GM19463 (cell line): ENCODE data around the gene CLTCL1.
"Not testable (repeated sequence)": the region's sequence is repeated elsewhere in the genome, so short reads cannot be mapped to it uniquely, and the experiment has no call there.

Experiments used
- ATAC-seq: cut with Tn5 transposase; IDR thresholded peaks from one replicate; pipeline ENCODE4 v1.9.1; 2021; ENCODE audit warnings: mild to moderate bottlenecking, moderate library complexity; ENCODE audit not compliant: unreplicated experiment

The CLTCL1 gene

DNA sequence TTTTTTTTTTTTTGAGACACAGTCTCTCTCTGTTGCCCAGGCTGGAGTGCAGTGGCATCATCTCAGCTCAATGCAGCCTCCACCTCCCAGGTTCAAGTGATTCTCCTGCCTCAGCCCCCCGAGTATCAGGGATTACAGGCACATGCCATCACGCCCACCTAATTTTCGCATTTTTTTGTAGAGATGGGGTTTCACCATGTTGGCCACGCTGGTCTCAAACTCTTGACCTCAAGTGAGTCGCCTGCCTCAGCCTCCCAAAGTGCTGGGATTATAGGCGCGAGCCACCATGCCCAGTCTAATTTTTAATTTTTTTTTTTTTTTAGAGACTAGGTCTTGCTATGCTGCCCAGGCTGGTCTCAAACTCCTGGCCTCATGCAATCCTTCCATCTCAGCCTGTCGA lies 35.2 kb downstream of the CLTCL1 start:
- ATAC-seq = not testable (repeated sequence)

DNA sequence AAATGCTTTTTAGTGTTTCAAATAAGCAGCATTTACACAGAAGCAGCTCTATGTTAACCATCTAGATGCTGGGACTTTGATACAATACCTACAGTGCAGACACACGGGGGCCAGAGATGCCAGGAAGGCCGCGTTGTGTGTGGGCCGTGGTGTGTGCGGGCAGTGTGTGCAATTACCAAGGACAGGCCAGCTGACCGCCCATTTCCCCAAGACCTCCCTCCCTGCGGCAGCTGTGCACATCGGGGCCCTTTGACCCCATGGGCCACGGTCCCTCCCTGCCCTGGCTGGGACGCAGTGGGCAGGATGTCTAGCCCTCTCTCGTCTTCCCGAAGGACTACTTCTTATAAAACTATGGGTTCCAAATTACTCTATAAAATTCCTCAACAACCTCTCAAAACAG lies 38.4 kb downstream of the CLTCL1 start:
- no peak for ATAC-seq

DNA sequence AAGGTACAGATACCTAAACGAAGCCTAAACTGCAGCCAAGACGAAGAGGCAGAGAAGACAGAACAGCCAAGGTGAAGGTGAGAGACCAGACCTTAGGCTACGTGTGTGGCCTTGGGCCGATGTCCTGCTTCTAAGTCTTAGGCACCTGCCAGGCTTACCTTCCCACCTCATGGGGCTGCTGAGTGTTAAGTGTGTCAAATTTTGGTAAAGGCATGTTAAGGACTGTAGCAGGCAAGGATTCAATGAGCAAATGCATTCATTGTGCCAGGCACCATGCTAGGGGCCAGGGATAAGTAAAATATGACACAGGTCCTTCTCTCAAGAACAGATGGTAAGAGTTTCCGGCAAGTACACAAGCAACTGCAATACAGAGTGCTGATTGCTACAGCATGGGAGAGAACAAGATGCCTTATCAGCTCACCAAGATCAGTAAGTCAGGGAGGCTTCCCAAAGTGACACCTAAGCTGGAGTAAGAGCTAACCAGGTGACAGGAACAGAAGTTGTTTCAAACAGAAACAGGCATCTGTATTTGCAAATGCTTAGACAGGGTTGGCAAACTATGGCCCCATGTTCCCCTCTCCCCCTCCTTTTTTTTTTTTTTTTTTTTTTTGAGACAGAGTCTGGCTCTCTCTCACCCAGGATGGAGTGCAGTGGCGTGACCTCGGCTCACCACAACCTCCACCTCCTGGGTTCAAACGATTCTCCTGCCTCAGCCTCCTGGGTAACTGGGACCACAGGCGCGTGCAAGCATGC lies 46.7 kb downstream of the CLTCL1 start:
- ATAC-seq = no peak

DNA sequence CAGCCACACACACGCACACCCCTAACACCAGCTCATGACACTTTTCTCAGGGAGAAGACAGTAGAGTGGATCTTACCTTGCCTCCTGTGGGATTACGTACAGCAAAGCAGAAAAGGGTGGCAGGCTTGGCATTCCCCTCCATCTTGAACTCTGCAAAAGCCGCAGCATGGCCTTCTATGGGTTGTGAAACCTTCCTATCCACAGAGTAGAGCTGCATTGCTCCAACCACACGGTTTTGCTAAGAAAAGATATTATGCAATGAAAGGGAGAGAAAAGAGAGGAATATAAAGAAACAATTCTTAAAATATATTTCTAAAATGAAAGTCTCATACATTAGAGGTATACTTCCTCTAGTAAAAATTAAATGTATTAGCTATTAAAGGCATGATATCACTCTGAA lies 48.8 kb downstream of the CLTCL1 start:
- ATAC-seq = no peak

DNA sequence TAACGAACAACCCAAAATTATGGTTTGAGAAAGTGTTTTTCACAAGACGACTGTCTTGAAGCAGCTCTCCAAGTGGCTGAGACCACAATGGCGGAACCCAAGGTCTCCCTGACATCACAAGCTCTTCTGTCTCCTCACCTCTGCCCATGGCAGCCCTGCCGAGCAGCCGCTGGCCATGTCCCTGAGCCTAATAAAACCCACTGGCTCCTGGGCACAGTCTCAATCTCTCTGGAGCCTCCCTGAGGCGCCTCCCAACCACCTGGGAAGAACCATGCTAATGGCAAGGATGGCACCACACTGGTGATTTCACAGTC lies 50.0 kb downstream of the CLTCL1 start:
- no peak for ATAC-seq

DNA sequence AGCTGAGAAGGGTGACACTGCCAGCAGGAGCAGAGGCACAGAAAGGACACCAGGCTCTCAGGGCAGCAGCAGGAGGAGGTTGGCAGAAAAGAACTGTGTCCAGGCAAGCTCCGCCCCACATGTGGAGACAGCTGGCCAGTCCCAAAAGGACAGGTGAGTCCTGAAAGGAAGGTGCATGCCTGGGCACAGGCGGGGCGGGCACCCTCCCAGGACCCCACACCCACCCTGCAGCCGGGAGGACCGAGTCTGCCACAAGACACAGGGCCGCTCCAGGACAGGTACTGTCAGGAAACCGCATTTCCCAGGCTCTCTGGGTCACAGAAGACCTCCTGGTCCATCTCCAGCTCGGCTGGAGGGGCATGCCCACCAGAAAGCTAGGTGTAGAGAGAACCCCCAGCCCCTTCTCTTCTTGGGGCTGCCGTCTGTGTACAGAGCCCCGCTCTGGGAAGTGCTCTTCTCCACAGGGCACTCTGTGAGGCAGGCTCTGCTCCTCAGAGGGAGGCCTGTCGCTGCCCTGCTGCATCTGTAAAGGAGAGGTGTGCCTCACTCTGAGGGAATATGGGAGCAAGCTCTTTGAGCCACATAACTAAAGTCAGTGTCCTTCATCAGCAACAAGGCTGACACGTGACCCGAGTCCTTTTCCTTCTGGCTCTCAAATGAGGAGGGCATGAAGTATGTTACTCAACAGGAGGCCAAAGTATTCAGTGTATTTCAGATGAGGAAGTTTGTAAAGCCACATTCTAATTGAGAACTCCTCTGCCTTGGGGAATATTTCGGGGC lies 50.5 kb downstream of the CLTCL1 start:
- ATAC-seq = no peak

DNA sequence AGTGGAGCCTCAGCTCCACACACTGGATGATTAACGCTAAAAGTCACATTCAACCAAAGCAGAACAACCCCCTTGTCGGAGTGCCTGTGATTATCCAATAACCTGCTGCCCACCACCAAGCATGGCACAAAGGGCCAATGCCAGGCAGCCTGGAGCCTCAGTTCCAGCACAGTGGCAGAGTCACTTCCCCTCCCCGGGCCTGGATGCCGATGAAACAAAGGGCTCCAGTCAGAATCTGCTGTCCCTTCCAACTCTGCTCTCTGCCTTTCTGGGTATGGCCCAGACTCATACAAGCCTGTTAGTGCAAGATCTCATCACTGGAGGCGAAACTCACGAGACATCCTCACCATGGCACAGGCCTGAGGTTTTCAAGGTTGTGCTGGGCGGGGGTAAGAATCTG lies 52.1 kb downstream of the CLTCL1 start:
- no peak for ATAC-seq

DNA sequence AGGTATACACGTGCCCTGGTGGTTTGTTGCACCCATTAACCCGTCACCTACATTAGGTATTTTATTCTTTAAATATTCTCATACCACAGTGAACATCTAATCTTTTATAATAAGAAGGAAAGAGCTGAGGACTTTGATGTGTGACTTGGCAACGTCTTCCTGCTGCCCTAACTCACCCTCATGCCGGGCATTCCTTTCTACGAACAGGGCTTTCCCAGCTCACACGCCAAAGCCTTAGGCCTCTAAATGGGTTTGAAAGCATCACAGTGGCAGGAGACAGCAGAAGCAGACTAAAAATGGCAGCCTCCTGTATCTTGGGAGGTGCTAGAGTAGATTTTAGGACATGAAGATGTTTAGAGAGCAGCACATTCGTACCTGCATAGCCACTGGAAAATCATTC lies 52.6 kb downstream of the CLTCL1 start:
- no peak for ATAC-seq

DNA sequence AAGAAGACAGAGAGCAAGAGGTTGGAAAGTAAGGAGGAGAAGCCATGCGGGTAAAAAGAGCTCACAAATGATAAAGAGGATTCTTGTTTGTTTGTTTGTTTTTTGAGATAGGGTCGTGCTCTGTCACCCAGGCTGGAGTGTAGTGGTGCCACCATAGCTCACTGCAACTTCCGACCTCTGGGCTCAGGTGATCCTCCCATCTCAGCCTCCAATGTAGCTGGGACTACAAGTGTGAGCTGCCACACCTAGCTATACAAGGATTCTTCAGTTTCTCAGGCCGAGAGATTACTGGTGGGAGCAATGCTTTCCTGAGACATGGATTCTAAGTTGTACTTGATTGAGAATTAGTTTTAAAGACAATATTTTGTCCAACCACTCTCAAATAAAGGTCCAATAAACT lies 55.6 kb downstream of the CLTCL1 start:
- ATAC-seq = no peak

DNA sequence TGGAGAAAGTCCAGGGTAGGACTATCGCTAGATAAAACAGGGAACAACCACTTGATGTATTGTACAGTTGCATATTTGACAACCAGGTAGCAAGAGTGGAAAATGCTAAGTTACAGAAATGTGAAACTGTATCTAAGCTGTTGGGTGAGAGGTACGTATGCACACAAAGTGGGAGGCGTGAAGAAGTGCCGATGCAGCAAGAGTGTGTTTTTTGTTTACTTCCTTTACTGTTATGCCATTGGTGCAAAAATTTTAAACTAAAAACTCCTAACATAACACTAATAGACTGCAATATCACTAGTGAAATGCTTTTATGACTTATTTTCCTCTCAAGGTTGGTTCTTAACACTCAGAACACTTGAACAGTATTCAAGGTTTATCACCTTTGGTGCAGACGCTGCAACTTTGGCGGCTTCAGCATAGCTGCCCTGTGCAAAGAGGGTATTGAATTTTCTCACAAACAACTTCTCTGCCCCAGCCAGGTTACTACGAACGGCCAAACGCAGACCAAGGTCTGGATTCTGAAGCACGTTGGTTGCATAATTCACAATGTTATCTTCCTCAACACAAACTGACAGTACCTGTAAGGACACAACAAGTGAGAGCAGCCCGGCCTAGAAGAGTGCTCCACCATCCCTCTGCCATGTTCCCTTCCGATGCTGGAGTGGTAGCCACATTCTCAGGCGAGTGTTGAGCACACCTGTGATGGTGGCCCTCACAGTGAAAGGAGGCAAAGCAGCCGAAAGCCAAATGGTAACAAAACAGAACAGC lies 57.2 kb downstream of the CLTCL1 start:
- no peak for ATAC-seq

DNA sequence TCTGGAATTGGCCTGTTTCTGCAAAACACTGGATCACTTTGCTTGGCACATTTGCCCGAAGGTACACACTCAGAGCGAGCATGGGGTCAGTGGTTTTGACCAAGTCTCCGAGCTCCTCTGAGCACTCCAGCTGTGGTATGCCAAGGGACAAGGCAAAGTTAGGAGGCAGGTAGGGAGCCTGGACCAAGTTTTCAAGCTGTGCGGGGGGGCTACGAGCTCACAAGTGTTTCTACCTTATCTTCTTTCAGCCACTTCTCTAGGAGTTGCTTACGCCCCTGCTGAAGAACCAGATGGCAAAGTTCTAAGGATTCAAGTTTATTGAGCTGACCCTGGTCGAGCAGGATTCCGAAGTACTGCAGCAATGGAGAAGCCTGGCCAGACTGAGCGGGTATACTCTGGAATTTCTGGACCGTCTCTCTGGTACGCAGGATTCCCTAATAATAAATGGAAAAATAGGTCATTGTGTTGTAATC lies 58.3 kb downstream of the CLTCL1 start:
- ATAC-seq = no peak

DNA sequence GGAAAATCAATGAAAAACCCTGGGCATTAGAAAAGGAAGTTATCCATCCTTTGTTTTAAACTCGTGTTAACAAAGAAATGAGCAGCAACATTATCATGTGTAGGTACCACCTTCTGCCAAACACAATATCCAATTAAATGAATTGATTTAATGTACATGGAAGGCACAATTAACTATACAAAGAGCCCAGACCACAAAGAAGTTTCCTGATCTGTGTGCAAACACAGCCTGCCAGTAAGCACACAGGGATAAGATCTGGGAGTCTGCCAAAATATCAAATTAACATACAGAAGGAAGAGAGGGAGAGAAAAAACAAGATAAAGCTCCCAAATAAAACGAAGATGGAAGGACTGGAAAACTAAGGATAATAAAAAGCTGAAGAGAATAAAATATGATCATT lies 58.9 kb downstream of the CLTCL1 start:
- no peak for ATAC-seq

DNA sequence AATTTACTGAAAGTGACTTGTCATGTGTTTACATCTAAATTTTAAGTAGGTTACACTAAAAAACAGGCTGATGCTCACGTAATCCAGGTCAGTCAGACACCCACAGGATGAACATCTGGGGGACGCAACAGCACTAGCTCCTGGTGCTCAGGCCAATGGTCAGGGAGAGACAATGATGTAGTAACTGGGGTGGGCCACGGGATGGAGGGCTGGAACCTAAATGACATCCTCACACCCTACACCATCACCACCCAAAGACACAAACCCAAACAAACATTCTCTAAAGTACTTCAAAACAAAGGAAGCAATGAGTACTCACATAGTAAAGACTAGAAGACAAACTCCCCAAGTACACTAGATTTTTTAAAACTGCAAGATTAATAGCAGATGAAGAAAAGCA lies 59.5 kb downstream of the CLTCL1 start:
- ATAC-seq = no peak

DNA sequence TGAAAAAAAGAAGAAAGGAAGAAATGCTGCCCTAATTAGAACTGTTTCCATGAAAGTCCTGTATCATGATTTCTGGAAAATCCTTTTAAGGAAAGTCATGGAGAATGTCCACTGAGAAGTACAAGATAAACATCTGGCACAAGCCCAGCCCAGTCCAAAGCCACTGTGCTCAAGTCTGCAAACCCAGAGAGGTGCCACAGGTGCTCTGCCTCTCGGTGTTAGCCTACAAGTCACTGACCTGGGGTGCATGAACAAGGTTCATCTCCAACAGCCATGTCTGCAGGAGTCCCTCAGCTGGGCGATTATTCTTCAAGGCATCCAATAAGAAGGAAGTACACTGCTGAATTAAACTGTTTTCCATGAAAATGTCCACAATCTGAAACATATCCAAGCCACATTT lies 61.9 kb downstream of the CLTCL1 start:
- no peak for ATAC-seq

DNA sequence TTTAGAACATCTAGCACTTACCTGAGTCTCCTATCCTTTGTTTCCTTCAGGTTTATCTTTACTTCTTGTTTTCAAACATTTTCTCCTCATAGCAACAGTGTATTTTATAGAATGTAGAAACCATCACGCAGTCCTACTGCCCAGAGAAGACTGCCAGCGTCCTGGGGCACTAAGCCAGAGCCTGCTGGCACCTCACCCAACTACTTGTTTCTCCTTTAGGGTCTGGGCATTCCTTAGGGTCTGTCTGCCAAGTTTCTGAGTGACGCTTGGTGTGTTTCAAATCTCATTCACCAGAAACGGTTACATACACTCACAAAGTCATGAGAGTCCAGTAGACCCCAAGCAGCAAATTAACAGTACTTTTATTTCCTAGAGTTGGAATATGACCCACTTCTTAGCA lies 63.3 kb downstream of the CLTCL1 start:
- no peak for ATAC-seq

DNA sequence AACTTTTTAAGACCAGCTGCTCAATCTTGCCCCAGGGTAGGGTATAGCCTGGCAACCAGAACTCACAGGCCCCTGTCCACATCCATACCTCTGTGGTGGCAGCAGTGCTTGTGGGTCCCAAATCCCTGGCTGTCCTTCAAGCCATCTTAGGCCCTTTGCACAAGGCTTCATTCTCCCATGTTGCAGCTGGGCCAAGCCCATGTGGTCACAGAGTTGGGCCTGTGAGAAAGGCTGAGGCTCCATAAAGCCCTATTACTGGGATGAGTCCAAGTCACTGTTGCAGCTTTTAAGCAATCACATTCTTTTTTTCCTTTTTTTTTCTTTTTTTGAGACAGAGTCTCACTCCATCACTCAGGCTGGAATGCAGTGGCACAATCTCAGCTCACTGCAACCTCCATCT lies 65.1 kb downstream of the CLTCL1 start:
- ATAC-seq = no peak

DNA sequence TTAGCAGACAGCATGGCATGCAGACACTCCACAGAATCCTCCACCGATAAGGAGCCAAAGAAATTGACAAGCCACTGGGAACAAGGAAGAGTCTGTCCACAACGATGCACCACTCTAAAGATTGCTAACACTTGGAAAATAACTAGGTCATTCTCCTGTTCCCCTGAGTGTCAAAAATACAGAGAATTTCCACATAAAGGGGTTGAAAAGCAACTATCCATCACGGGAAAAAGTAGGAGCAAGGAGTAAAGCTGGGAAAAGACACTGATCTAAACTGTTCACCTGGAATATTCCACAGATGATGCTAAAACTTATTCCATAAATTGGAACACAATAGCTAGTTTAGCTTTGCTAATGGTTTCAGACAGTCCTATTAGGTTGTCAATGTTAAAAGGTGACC lies 66.0 kb downstream of the CLTCL1 start:
- no peak for ATAC-seq

DNA sequence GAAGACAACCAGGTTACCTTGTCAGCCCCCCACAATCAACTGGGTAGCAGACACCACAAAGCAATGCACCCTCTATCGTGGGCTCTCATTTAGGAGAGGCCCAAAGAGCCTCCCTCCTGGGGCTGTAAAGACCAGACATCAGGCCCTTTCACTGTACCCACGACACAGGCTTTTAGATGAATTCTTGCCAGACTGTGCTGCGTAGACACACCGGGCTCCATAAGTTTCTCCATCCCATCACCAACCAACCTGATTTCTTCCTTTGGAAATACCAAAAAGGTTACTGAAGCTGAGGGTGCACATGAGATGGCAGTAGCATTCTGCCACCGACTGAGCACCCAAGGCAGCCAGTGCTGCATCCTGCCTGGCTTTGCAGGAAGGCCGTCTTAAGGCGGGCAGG lies 66.5 kb downstream of the CLTCL1 start:
- ATAC-seq = no peak

DNA sequence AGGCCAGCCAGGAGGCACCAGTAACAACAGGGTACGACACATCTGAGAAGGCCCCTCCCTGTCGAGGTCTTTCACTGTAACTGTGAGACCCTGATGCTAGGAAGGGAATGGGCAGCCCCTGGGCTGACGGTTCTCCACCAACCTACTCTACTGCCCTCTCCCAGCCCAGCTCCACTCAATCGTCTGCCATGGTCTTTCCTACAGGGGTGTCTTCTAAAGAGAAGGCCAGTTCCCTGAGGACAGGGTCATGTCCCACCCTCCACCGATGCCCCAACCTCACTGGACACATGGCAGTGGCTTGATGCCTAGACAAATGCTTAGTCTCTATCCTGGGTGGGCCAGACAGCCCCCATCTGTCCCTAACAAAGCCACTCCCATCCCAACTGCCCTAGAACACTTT lies 67.0 kb downstream of the CLTCL1 start:
- ATAC-seq = no peak

DNA sequence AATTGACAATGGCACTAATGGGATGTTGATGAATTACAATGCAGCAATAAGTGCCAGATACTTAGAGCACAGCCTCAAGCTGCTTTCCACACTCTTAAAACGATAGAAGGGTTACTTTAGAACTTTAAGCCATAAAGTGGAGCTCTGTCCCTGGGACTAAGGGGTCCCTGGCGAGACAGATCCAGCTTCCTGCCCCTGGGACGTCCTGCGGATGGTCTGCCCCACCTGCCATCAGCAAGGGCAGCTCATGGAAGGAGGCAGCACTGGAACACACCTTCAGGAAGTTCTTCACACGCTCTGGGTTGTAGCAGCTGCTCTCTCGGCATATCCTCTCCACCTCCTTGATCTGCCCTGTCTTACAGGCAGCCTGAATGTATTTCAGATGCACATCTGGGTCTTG lies 67.9 kb downstream of the CLTCL1 start:
- no peak for ATAC-seq

DNA sequence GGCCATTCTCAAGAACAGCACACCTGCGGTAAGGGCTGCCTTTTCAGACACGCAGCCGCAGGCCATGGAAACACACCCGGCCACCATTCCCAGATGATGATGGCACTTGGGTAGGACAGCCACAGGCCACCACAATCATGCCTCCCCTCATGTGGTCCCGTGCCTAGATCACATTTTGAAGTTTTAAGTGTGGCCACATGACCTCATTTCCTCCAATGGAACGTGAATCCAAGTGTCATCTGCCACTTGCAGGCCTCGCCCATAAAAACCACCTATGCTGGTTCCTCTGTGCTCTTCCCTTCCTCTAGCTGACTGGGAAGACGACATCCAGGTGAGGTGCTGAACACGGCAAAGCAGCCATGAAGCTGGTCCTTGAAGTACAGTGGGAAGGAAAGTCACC lies 68.4 kb downstream of the CLTCL1 start:
- ATAC-seq = no peak
